Smooth muscle cell (in vitro differentiated cells): ENCODE data around the gene P2RX6. TPM values are rescaled to one million over a fixed set of nuclear protein-coding genes. Genes with fewer than 3 reads are reported as not detected.
A peak's percentile ranks its signal among the peaks of the same experiment; 100 is the strongest.

ENCODE experiments used
- DNase-seq: peaks from one replicate; lab custom pipeline; 2025; ENCODE audit not compliant: unreplicated experiment; lab: John Stamatoyannopoulos, UW
- H2AFZ ChIP-seq: fragments of 200-600 bp; sonication (generic); 2 replicates; pipeline ENCODE4 v1.6.0; 2016; ENCODE audit warnings: antibody characterized with exemption, low read depth, mild to moderate bottlenecking
- H3F3A ChIP-seq: fragments of 200-600 bp; sonication (generic); 2 replicates; pipeline ENCODE4 v1.6.0; 2017; ENCODE audit warnings: antibody characterized with exemption, low read depth
- H3K27ac ChIP-seq: fragments of 200-600 bp; sonication (generic); 2 replicates; pipeline ENCODE4 v1.5.1; 2016; ENCODE audit warnings: low read depth, mild to moderate bottlenecking
- H3K27me3 ChIP-seq: fragments of 200-600 bp; sonication (generic); 2 replicates; pipeline ENCODE4 v1.6.1; 2016; ENCODE audit warnings: low read depth, mild to moderate bottlenecking
- H3K36me3 ChIP-seq: fragments of 200-600 bp; sonication (generic); 2 replicates; pipeline ENCODE4 v1.5.1; 2016; ENCODE audit warnings: low read depth
- H3K4me1 ChIP-seq: fragments of 200-600 bp; sonication (generic); 2 replicates; pipeline ENCODE4 v1.5.1; 2016; ENCODE audit warnings: low read depth
- H3K4me2 ChIP-seq: fragments of 200-600 bp; sonication (generic); 2 replicates; pipeline ENCODE4 v1.6.0; 2016; ENCODE audit warnings: mild to moderate bottlenecking
- H3K4me3 ChIP-seq: fragments of 200-600 bp; sonication (generic); 2 replicates; pipeline ENCODE4 v1.5.1; 2016; ENCODE audit warnings: mild to moderate bottlenecking
- H3K79me2 ChIP-seq: fragments of 200-600 bp; sonication (generic); 2 replicates; pipeline ENCODE4 v1.6.0; 2016; ENCODE audit warnings: low read depth, mild to moderate bottlenecking
- H3K9ac ChIP-seq: fragments of 200-600 bp; sonication (generic); 2 replicates; pipeline ENCODE4 v1.6.0; 2016; ENCODE audit warnings: low read depth
- H3K9me3 ChIP-seq: fragments of 200-600 bp; sonication (generic); replicated peaks from 2 replicates; pipeline ENCODE4 v1.5.1; 2016; ENCODE audit warnings: low read depth
- H4K20me1 ChIP-seq: fragments of 200-600 bp; sonication (generic); 2 replicates; pipeline ENCODE4 v1.6.0; 2016; ENCODE audit warnings: low read depth
- CTCF ChIP-seq: fragments of 200-600 bp; sonication (generic); IDR thresholded peaks from 2 replicates; pipeline ENCODE4 v1.5.1; 2017; ENCODE audit warnings: borderline replicate concordance, mild to moderate bottlenecking, antibody characterized with exemption; ENCODE audit not compliant: insufficient read depth, poor library complexity, severe bottlenecking
- WGBS: methylation state at CpG from one replicate; pipeline ENCODE4 v1.1.7; 2016; ENCODE audit warnings: low lambda C conversion rate; 5-methylcytosine and 5-hydroxymethylcytosine counted together
- polyA plus RNA-seq: library from polyadenylated mRNA; unstranded; fragments of >200 nt; fragmentation: Nextera tagmentation; extraction: Ambion mirVana; gene quantifications from 2 replicates; pipeline ENCODE4 v1.2.1, GENCODE V29; 2016
- total RNA-seq: library from RNA; depleted of rRNA; stranded (reverse); fragments of >200 nt; gene quantifications from 2 replicates; pipeline ENCODE4 v1.2.3, GENCODE V29; 2014

P2RX6 gene
- total and polyA plus RNA-seq, 2 experiments from 2014 or later = 0.13 to 1.2 TPM

GRCh38 chr22:21013657-21014201 lies 1.2 kb upstream of the P2RX6 start:
- Histone ChIP-seq H3K27me3 (no peaks in the 10 kb centered on the region), H3K9me3 (no peaks in the 10 kb centered on the region), H3F3A (peaks cover 5% of the 10 kb centered on the region), H3K36me3 (no peaks in the 10 kb centered on the region), H3K4me2 (peak overlapping the region; percentile 89), H2AFZ (peak overlapping the region; percentile 44), H3K27ac (peak overlapping the region; percentile 62), H3K4me1 (peaks cover 19% of the 10 kb centered on the region), H3K4me3 (peak overlapping the region; percentile 51), H3K9ac (peak overlapping the region; percentile 74), H3K79me2 (no peaks in the 10 kb centered on the region), H4K20me1 (no peaks in the 10 kb centered on the region)
- no peak for DNase-seq
- 6% methylated on average over 16 of the region's 24 CpGs for WGBS
- no peak for TF ChIP-seq CTCF

GRCh38 chr22:21014202-21014725 lies 701 bp upstream of the P2RX6 start:
- 3% methylated on average over 40 of the region's 40 CpGs for WGBS
- DNase-seq = peak; percentile 78
- peak overlapping the region; percentile 79 for H3K27ac ChIP-seq
- H3K4me3 ChIP-seq = peak overlapping the region; percentile 51
- no peaks in the 10 kb centered on the region for H3K27me3 ChIP-seq
- no peaks in the 10 kb centered on the region for H3K9me3 ChIP-seq
- no peaks in the 10 kb centered on the region for H4K20me1 ChIP-seq
- H3K4me1 ChIP-seq = peaks cover 19% of the 10 kb centered on the region
- no peaks in the 10 kb centered on the region for H3K36me3 ChIP-seq
- no peak overlapping the region for H2AFZ ChIP-seq
- no peaks in the 10 kb centered on the region for H3K79me2 ChIP-seq
- H3K4me2 ChIP-seq = peak overlapping the region; percentile 89
- peaks cover 5% of the 10 kb centered on the region for H3F3A ChIP-seq
- no peak for TF ChIP-seq CTCF
- peak overlapping the region; percentile 74 for H3K9ac ChIP-seq

- 85% methylated on average over 8 of the region's 10 CpGs for WGBS
- H3K9ac ChIP-seq = no peak overlapping the region
- DNase-seq = no peak
Measured at GRCh38 chr22:21015466-21016006, 571 bp downstream of the P2RX6 start.

More at GRCh38 chr22:21015466-21016006, 571 bp downstream of the P2RX6 start:
- Histone ChIP-seq H4K20me1 (no peaks in the 10 kb centered on the region), H3K4me1 (peaks cover 19% of the 10 kb centered on the region), H2AFZ (no peak overlapping the region), H3F3A (peaks cover 5% of the 10 kb centered on the region), H3K27ac (peak overlapping the region; percentile 79), H3K27me3 (no peaks in the 10 kb centered on the region), H3K9me3 (no peaks in the 10 kb centered on the region), H3K36me3 (no peaks in the 10 kb centered on the region), H3K79me2 (no peaks in the 10 kb centered on the region), H3K4me3 (peak overlapping the region; percentile 51), H3K4me2 (peak overlapping the region; percentile 89)
- TF ChIP-seq CTCF = no peak
